M059J (cell line): Measurements from ENCODE around the gene NT5C1B. TPM values are rescaled to one million over a fixed set of nuclear protein-coding genes. Genes with fewer than 3 reads are reported as not detected.

ENCODE experiments used
- DNase-seq: peaks from one replicate; pipeline ENCODE4 v3.0.0-alpha.2; 2012; ENCODE audit warnings: low read depth
- total RNA-seq: library from RNA; depleted of rRNA; stranded (reverse); fragments of >200 nt; shearing (Covaris generic); gene quantifications from 2 replicates; pipeline ENCODE4 v1.2.3, GENCODE V29; 2014

Gene NT5C1B
- total RNA-seq, 1 experiment from 2014 or later: not detected

DNA sequence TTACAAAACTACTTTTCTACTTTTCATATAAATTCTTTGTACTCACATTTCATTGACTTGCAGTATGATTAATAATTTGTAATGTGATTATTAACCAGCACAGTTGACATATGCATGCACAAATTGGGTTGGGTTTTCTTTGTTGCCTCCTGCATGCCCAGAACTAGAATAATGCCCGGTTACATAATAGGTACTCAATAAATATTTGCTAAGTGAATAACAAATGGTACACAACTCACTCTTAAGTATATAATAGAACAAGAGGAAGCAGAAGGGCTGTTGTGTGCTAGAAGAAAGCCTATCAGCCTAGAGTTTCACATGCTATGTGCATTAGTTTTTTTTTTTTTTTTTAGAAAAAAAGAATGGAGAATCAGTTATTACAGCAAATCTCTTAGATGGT lies 38.2 kb downstream of the NT5C1B start:
- no peak for DNase-seq

- DNase-seq: no peak
These were observed 38.9 kb downstream of the NT5C1B start for GRCh38 chr2:18550433-18550832.

DNA sequence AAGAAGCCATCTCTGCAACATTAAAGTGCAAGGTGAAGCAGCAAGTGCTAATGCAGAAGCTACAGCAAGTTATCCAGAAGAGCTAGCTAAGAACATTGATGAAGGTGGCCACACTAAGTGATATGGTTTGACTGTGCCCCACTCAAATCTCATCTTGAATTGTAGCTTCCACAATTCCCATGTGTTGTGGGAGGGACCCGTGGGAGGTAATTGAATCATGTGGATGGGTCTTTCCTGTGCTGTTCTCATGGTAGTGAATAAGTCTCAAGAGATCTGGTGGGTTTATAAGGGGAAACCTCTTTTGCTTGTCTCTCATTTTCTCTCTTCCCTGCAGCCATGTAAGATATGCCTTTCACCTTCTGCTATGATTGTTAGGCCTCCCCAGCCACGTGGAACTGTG lies 40.3 kb downstream of the NT5C1B start:
- DNase-seq: no peak

GRCh38 chr2:18548621-18549020 lies 40.7 kb downstream of the NT5C1B start:
- no peak for DNase-seq

- no peak for DNase-seq
These were observed 42.8 kb downstream of the NT5C1B start for GRCh38 chr2:18546567-18546966.

DNA sequence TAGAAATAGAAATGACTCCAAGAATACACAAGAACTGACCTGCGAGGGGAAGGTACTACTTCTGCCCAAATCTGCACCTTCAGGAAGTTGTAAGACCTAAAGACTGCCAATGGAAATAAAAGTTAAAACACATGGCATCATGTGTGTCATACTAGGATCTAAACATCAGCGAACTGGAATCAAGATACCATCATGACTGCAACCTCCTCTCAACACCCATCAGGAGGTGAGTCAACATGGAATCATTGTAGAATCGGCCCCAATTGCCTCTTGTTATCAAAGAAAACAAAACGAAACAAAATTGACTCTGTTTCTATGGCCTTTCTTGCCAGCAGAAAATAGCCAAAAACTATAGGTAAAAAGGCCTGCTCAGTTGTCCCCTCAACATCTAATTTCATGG lies 44.0 kb downstream of the NT5C1B start:
- DNase-seq: peak; percentile 72

- no peak for DNase-seq
These were observed 45.2 kb downstream of the NT5C1B start for GRCh38 chr2:18544171-18544570.

DNA sequence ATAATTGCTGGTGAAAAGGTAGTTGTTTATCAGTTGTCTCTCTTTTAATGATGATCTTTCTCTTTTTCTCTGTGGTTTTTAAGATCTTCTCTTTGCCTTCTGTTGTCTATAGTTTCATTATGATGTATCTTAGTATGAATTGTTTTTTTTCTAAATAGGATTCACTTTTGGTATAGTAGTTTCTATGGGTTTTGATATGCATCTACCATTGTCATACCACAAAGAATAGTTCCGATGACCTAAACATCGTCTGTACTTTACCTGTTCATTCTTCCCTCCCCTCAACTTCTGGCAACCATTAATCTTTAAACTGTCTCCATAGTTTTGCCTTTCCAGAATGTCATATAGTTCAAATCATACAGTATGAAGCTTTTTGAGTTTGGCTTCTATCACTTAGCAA lies 48.5 kb downstream of the NT5C1B start:
- no peak for DNase-seq

- no peak for DNase-seq
These were observed 52.7 kb downstream of the NT5C1B start for GRCh38 chr2:18536697-18537096.

DNA sequence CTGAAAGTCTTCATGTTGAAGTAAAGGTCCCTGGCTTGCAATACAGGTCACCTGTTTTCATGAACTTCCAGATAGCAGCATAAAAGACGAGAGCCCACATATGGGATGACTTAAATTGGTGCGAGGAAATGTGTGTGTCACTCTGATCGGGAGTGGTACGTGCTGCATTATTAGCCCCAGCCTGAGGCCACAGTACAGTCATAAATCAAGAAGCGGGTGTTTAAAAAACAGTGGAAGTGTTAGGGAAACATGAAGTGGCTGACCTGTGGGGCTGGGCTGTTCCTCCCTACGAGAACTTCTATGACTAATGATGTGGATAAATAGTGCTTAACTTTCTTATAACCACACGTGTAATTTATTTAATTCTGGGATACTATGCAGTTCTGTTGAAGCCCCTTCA lies 53.3 kb downstream of the NT5C1B start:
- peak; percentile 81 for DNase-seq

- DNase-seq: no peak
These were observed 58.2 kb downstream of the NT5C1B start for GRCh38 chr2:18531194-18531593.

- no peak for DNase-seq
These were observed 61.5 kb downstream of the NT5C1B start for GRCh38 chr2:18527822-18528221.

DNA sequence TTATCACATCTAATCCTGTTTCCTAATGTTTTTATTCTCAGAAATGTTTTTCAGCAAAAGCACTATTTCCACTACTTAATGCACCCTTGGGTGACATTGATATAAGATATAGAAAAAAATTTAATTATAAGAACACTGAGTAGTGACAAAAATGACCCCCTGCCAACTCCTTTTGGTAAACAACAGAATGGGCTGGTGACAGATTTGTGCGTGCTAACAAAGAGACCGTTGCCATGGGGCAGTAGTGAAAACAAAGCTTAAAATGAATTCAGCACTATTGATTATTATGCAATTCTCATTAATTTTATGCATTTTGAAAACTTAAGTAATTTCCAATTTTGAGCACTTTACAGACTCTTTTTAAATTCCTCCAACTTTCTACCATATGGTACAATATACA lies 62.0 kb downstream of the NT5C1B start:
- no peak for DNase-seq

GRCh38 chr2:18526429-18526828 lies 62.9 kb downstream of the NT5C1B start:
- DNase-seq: no peak

DNA sequence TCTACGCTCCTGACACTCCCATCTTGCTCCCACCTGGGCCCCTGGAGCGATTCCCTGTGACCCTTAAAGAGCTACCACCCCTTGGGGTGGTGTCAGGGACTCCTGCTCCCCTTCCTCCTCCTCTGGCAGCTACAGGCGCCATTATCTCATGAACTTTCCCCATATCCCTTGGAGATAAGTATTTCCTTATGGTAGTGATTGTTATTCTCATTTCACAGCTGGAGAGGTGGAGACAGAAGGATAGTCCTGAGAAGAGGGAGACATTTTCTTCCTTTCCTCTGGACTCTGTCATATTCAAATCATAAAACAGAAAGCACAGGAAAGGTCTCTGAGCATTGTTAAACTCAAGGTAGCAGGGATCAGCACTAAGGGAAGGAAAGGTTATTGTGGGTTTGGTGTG lies 63.5 kb downstream of the NT5C1B start:
- DNase-seq: no peak

DNA sequence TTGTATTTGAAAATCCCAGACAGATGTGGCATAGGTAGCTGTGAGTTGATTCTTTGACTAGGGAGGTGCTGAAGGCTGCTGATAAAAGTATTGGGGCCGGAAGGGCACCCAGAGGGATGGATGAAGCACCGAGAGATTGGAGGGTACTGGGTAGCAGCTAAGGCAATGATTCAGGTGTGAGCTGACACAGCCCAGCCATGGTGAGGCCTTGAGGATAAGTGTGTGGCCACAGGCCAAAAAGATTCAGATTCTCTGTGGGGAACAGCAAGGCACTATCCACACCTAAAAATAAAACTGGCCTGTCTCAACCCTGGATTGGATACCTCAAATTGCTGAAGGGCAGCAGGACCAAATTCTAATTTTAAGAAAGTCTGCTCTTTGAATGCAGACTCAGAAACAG lies 64.1 kb downstream of the NT5C1B start:
- no peak for DNase-seq

DNA sequence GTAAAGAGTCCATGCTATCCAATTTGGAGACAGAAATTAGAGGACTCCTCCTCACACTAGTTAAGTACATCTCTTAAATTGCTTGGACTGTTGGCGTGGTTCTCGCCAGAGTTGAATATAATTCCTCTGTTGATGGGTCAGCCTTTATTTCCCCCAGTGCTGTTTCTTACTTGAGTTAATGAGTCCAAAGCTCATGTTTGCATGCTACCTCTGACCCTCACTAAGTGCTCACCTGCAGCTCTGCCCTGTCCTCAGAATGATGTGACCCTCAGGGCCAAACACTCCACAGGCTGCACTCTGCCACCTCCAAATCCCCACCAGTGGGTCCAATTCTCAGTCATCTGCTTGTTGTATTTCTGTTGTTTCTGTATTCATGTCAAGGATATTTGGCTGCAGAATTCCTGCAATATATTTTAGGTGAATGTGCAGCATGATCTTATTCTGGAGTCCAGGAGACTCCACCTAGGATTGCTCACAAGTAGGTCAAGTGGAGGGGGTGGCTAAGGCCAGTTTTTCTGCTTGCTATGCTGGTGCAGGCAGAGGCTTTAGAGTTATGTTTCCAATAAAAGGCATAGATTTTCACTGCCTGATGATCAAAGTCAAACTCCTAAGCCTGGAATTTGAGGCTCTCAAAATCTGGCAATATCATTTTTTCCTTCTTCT lies 66.8 kb downstream of the NT5C1B start:
- DNase-seq: no peak

DNA sequence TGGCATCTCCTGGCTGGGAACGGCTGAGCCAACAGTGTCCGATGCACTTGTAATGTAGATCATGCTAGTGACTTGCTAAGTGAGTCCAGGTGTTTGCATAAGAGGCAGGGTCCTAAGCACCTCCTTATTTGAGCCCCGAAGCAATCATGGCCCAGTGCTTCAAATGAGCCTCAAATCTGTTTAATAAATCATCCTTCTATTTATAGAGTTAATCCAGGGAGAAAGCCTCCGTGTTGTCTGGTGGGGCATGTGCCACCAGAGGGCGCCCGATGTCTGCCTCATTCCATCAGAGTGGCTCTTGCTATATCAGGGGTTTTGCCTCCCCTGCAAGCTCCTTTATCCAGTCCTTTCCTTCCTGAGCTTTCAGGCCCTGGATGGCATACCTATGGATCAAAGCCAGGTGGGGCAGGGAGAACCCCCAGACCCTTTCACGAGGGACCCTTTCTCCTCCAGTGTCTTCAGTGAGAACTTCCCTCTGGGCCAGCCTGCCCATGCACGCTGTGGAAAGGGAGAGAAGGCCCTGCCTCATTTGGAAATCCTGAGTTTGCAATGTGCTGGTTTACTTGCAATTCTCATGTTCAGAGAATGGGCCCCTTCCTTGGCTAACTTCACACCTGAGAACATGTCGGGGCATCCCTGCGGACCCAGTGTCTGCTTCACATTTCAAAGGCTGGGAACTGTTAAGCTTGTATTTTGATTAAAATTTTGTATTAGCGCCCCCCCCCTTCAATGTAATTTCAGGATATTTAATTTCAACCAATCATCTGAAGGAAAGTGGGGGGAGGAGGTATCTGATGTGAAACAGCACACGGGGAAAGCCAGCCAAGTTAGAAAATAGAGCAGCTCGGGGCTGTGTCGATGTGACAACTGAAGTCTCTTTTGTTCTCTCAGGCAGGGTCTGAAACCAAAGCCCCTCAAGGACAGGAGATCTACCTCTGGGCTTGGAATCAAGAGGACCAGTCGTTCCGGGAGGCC lies 68.6 kb downstream of the NT5C1B start:
- DNase-seq: peak; percentile 60

- DNase-seq: no peak
These were observed 69.4 kb downstream of the NT5C1B start for GRCh38 chr2:18519914-18520450.

DNA sequence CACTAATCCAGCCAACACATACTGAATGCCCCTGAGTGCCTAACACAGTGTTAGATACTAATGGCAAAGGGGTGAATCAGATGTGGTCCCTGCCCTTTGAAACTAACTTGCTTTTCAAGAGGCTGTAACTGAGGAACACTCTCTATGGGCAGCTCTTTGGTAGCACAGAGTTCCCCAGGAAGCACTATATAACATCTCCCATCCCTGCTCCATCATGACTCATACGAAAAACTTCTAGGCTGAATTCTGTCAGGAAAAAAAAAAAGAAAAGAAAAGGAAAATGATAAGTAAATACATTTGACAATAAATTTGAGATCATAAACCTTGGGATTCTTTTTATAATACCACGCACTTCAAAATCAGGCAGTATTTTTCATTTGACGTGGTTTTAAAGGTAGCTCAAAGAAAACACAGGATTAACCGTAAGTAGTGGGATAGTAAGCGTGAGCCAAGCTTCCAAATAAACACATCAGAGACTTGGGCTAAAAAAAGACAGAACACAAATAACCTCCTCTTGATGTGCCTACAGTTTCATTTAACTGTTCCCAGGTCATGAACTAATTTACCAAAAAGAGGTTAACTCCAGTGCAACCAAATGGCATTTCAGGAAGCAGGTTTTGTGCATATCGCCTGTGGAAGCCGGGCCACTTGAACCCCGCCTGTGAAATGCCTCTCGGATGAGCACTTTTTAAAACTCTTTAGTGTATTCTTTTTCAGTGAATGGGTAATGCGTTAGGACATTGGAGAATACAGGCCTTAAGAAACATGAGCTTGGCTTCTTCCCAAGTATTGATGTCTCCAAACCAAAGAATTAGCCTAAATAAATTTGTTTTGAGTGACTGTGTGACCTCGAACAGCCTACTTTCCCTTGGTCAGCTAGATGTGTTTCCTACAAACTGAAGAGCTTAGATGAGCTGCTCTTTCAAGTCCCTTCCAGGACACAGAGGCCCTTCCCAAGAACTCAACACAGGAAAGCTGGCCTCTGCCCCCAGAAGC lies 71.0 kb downstream of the NT5C1B start:
- peak; percentile 58 for DNase-seq

DNA sequence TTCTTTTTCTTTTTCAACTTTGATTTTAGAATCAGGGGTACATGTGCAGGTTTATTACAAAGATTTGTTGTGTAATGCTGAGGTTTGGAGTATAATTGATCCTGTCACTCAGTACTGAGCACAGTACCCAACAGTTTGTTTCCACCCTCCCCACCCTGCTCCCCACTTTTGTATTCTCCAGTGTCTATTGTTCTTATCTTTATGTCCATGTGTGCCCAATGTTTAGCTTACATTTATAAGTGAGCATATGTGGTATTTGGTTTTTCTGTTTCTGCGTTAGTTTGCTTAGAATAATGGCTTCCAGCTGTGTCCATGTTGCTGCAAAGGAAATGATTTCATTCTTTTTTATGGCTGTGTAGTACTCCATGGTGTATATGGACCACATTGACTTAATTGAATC lies 72.0 kb downstream of the NT5C1B start:
- DNase-seq: no peak

GRCh38 chr2:18516112-18516511 lies 73.3 kb downstream of the NT5C1B start:
- peak; percentile 70 for DNase-seq
